A673 (cell line): ENCODE measurements around the gene PNLIPRP3. TPM values are rescaled to one million over a fixed set of nuclear protein-coding genes. Genes with fewer than 3 reads are reported as not detected.

ENCODE experiments used
- BruUV-seq: library from RNA; stranded (reverse); fragments of 400-500 nt; replicated peaks from 2 replicates; lab custom pipeline; 2021; lab: Mats Ljungman, UMichigan
- CTCF ChIA-PET: fragments of 300-600 bp; sonication (Branson Sonifier 250); formaldehyde crosslinking; loops from one replicate; lab custom pipeline; 2022; ENCODE audit warnings: antibody characterized with exemption; lab: Charles Lee
- POLR2A ChIA-PET: fragments of 300-600 bp; sonication (Branson Sonifier 250); formaldehyde crosslinking; loops from one replicate; lab custom pipeline; 2022; ENCODE audit warnings: antibody characterized with exemption; ENCODE audit not compliant: low non-redundant PET; lab: Charles Lee
- DNase-seq: peaks from one replicate; pipeline ENCODE4 v3.0.0-alpha.2; 2015; ENCODE audit warnings: low spot score
- H3K27ac ChIP-seq: fragments of 200-600 bp; sonication (generic); 2 replicates; pipeline ENCODE4 v1.5.1; 2016; ENCODE audit warnings: mixed run types, low read depth, mild to moderate bottlenecking, mixed read lengths, antibody characterized with exemption, low read length; ENCODE audit not compliant: poor library complexity, severe bottlenecking
- H3K27me3 ChIP-seq: fragments of 200-600 bp; sonication (generic); replicated peaks from 2 replicates; pipeline ENCODE4 v1.6.1; 2017; ENCODE audit warnings: mixed run types, low read depth, mild to moderate bottlenecking, mixed read lengths, antibody characterized with exemption, low read length; ENCODE audit not compliant: insufficient read depth, poor library complexity
- H3K36me3 ChIP-seq: fragments of 200-600 bp; sonication (generic); 2 replicates; pipeline ENCODE4 v1.6.1; 2016; ENCODE audit warnings: mixed run types, mild to moderate bottlenecking, mixed read lengths, antibody characterized with exemption, low read length; ENCODE audit not compliant: insufficient read depth, poor library complexity, severe bottlenecking
- H3K4me1 ChIP-seq: fragments of 200-600 bp; sonication (generic); 2 replicates; pipeline ENCODE4 v1.6.1; 2017; ENCODE audit warnings: mixed run types, mild to moderate bottlenecking, mixed read lengths, antibody characterized with exemption, low read length; ENCODE audit not compliant: insufficient read depth, poor library complexity, severe bottlenecking
- H3K4me3 ChIP-seq: fragments of 200-600 bp; sonication (generic); 2 replicates; pipeline ENCODE4 v1.5.1; 2016; ENCODE audit warnings: low read depth, mixed run types, mild to moderate bottlenecking, mixed read lengths, low read length; ENCODE audit not compliant: poor library complexity, severe bottlenecking
- H3K9me3 ChIP-seq: fragments of 200-600 bp; sonication (generic); 2 replicates; pipeline ENCODE4 v1.6.1; 2016; ENCODE audit warnings: mixed run types, low read depth, mild to moderate bottlenecking, mixed read lengths, antibody characterized with exemption, low read length; ENCODE audit not compliant: poor library complexity, severe bottlenecking
- EZH2 ChIP-seq: fragments of 200-600 bp; sonication (generic); IDR thresholded peaks from 2 replicates; pipeline ENCODE4 v1.6.1; 2017; ENCODE audit warnings: borderline replicate concordance, low read depth, mild to moderate bottlenecking, mixed read lengths, antibody characterized with exemption, low read length; ENCODE audit not compliant: poor library complexity, severe bottlenecking
- intact Hi-C: fragments of 100-400 bp; cut with micrococcal nuclease; formaldehyde crosslinking; loops from one replicate; pipeline ENCODE4 v1.10.0; 2022; ENCODE audit not compliant: unreplicated experiment
- total RNA-seq: library from RNA; stranded (reverse); gene quantifications from 2 replicates; pipeline ENCODE4 v1.2.3, GENCODE V29; 2021
- TF ChIP-seq, protein P1 (sequence below): fragments of 300-800, 200-600 bp; sonication (generic); conservative IDR thresholded peaks from 2 replicates; pipeline ENCODE4 v1.5.1; 2017; ENCODE audit warnings: low read depth, mild to moderate bottlenecking, antibody characterized with exemption, low read length, moderate library complexity, mixed read lengths

Gene PNLIPRP3
- total RNA-seq, 1 experiment from 2014 or later = not detected

- intact Hi-C loops = no loop called here
- CTCF ChIA-PET = no interaction called here
- no TSS peak for BruUV-seq
- peaks cover 17% of the 10 kb centered on the region for H3K27me3 ChIP-seq
- no peaks in the 10 kb centered on the region for H3K36me3 ChIP-seq
- no peak overlapping the region for H3K4me3 ChIP-seq
- no peaks in the 10 kb centered on the region for H3K9me3 ChIP-seq
- TF ChIP-seq, protein P1, sequence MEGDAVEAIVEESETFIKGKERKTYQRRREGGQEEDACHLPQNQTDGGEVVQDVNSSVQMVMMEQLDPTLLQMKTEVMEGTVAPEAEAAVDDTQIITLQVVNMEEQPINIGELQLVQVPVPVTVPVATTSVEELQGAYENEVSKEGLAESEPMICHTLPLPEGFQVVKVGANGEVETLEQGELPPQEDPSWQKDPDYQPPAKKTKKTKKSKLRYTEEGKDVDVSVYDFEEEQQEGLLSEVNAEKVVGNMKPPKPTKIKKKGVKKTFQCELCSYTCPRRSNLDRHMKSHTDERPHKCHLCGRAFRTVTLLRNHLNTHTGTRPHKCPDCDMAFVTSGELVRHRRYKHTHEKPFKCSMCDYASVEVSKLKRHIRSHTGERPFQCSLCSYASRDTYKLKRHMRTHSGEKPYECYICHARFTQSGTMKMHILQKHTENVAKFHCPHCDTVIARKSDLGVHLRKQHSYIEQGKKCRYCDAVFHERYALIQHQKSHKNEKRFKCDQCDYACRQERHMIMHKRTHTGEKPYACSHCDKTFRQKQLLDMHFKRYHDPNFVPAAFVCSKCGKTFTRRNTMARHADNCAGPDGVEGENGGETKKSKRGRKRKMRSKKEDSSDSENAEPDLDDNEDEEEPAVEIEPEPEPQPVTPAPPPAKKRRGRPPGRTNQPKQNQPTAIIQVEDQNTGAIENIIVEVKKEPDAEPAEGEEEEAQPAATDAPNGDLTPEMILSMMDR = no peak
- TF ChIP-seq EZH2 = no peak
- DNase-seq = peak; percentile 28
- H3K27ac ChIP-seq = no peak overlapping the region
- H3K4me1 ChIP-seq = no peaks in the 10 kb centered on the region
- POLR2A ChIA-PET = no interaction called here
These were observed 9.3 kb upstream of the PNLIPRP3 start for GRCh38 chr10:116418389-116418788.

DNA sequence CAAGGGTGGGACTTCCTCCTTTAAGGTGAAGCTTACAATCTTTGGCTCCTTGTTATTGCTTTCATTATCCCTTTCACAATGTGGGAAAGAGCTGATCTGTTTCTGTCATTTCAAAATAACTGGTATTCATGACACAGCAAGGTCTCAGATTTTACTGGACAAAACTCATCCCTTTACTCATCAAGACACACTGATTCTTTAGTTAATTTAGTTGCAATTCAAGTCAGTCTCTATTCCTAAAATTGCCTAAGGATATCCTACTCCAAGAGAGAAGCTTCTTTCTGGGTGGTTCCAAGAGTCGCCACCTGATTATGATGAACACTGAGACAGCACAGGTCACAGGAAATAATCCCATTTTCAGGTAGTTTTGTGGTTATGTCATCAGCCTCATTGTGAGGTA is 5.8 kb upstream of the PNLIPRP3 start:
- ChIA-PET POLR2A (no interaction called here), CTCF (no interaction called here)
- no peak for DNase-seq
- intact Hi-C loops = no loop called here
- BruUV-seq = no TSS peak
- Histone ChIP-seq H3K4me1 (no peaks in the 10 kb centered on the region), H3K27ac (no peak overlapping the region), H3K36me3 (no peaks in the 10 kb centered on the region), H3K4me3 (no peak overlapping the region), H3K27me3 (no peaks in the 10 kb centered on the region), H3K9me3 (no peaks in the 10 kb centered on the region)
- TF ChIP-seq, protein P1 = no peak
- TF ChIP-seq EZH2 = no peak

- Histone ChIP-seq H3K4me1 (no peaks in the 10 kb centered on the region), H3K9me3 (no peaks in the 10 kb centered on the region), H3K4me3 (no peak overlapping the region), H3K36me3 (no peaks in the 10 kb centered on the region), H3K27ac (no peak overlapping the region), H3K27me3 (peaks cover 15% of the 10 kb centered on the region)
- CTCF ChIA-PET = no interaction called here
- POLR2A ChIA-PET = no interaction called here
- no TSS peak for BruUV-seq
- TF ChIP-seq, protein P1 = no peak
- no peak for TF ChIP-seq EZH2
- no peak for DNase-seq
- intact Hi-C loops = no loop called here
These were observed 1.8 kb downstream of the PNLIPRP3 start for GRCh38 chr10:116429288-116429977.
